Breast epithelium (tissue), 3 donors: ENCODE measurements around the gene DSG4.

Experiments
- CTCF ChIP-seq, 3 donors: fragments of 450-650 bp; IDR thresholded peaks; one replicate each; pipeline ENCODE4 v1.5.1; 2016 to 2017; ENCODE audit warnings: antibody characterized with exemption in 3 of 3, mild to moderate bottlenecking in 3 of 3, moderate library complexity in 3 of 3
- POLR2A ChIP-seq: fragments of 450-650 bp; IDR thresholded peaks from one replicate; pipeline ENCODE4 v1.6.1; 2016; ENCODE audit warnings: antibody characterized with exemption, mild to moderate bottlenecking, moderate library complexity
- POLR2AphosphoS5 ChIP-seq, 3 donors: sonication (generic); formaldehyde crosslinking; IDR thresholded peaks; one replicate each; pipeline ENCODE4 v1.6.1; 2017; ENCODE audit warnings: antibody characterized with exemption in 3 of 3

DNA sequence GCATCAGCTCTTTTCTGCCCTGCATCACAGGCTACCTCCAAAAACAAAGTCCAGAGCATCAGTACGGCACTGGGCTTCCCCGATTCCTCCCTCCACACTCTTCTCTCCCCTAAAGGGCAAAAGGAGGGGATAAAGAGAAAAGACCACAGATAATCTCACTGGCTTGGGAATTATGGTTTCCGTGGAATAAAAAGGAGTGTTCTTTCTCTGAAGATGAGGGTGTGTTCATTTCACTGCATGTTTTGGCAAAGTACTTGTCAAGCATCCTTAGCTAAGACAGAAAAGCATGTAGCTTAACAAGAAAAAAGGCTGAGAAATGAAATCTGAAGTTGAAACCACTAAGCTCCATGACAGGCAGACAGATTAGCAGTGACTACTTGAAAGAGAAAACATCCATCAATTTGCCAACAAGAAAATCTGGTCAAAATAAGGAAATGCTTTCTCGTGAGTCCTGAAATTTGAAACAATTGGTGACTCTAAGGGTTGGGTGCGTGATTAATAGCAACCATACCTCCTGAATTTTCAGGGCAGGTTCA lies 50.4 kb downstream of the DSG4 start:
- TF ChIP-seq CTCF (IDR thresholded peaks at IDR 0.05) (no peak), POLR2A (no peak), POLR2AphosphoS5 (IDR thresholded peaks at IDR 0.05) (no peak)
